Heart right ventricle (tissue), 16 donors: ENCODE data around the gene SETD3. TPM values are rescaled to one million over a fixed set of nuclear protein-coding genes. Genes with fewer than 3 reads are reported as not detected.

ENCODE experiments used
- ATAC-seq, 8 donors: fragments of 200-7000 bp; cut with Tn5 transposase; one replicate each; pipeline ENCODE4 v1.9.1; 2020; ENCODE audit warnings: mild to moderate bottlenecking in 8 of 8, moderate library complexity in 8 of 8, moderate number of reproducible peaks in 1 of 8
- DNase-seq, 2 donors: peaks; one replicate each; pipeline ENCODE4 v3.0.0-alpha.2; 2020
- H3K27ac ChIP-seq, 10 donors: fragments of 200-600 bp; sonication (generic) in 2 of 10; one replicate each; pipeline versions ENCODE4 v1.5.0 to v1.8.0; 2020 to 2022; ENCODE audit warnings: mild to moderate bottlenecking in 3 of 10
- H3K27me3 ChIP-seq, 7 donors: fragments of 200-600 bp; one replicate each; pipeline ENCODE4 v1.8.0; 2021 to 2022; ENCODE audit warnings: mild to moderate bottlenecking in 2 of 7
- H3K36me3 ChIP-seq, 9 donors: fragments of 200-600 bp; sonication (generic) in 1 of 9; one replicate each; pipeline versions ENCODE4 v1.5.0 to v1.8.0; 2020 to 2022; ENCODE audit warnings: mild to moderate bottlenecking in 2 of 9
- H3K4me1 ChIP-seq, 9 donors: fragments of 200-600 bp; sonication (generic) in 1 of 9; one replicate each; pipeline versions ENCODE4 v1.5.0 to v1.8.0; 2020 to 2022; ENCODE audit warnings: mild to moderate bottlenecking in 4 of 9
- H3K4me3 ChIP-seq, 10 donors: fragments of 200-600 bp; sonication (generic) in 2 of 10; one replicate each; pipeline versions ENCODE4 v1.5.0 to v1.8.0; 2020 to 2022; ENCODE audit warnings: mild to moderate bottlenecking in 7 of 10, moderate library complexity in 2 of 10
- H3K9me3 ChIP-seq, 11 donors: fragments of 200-600 bp in 10 of 11; sonication (generic) in 2 of 11; one replicate each; pipeline versions ENCODE4 v1.5.0 to v1.8.0; 2013 to 2022; ENCODE audit warnings: mild to moderate bottlenecking in 2 of 11, control low read depth in 1 of 11, moderate library complexity in 1 of 11
- CTCF ChIP-seq, 9 donors: fragments of 200-600 bp; sonication (generic) in 2 of 9; IDR thresholded peaks; one replicate each; pipeline versions ENCODE4 v1.5.0 to v1.8.0; 2021 to 2022; ENCODE audit warnings: antibody characterized with exemption in 9 of 9, mild to moderate bottlenecking in 5 of 9, moderate library complexity in 1 of 9
- WGBS, 2 donors: extraction: QIAGEN DNeasy Blood & Tissue Kit; methylation state at CpG; one replicate each; pipeline ENCODE4 v1.1.7; 2013; ENCODE audit warnings: inconsistent platforms in 1 of 2; 5-methylcytosine and 5-hydroxymethylcytosine counted together
- intact Hi-C, 10 donors: fragments of 100-400 bp; cut with DNase I; formaldehyde crosslinking; loops; one replicate each; pipeline versions ENCODE4 v1.11.1 to v1.14.2; 2022
- polyA plus RNA-seq, 2 donors: library from polyadenylated mRNA; stranded (reverse); fragments of 200-250 nt; gene quantifications; one replicate each; pipeline ENCODE4 v1.2.3, GENCODE V29; 2013
- total RNA-seq, 10 donors: library from RNA; stranded (reverse); fragmentation: NEBNext Ultra II Directional in 3 of 10; extraction: Animal tissue kit (Norgen Biotek cat#: 25700) in 3 of 10; gene quantifications; one replicate each; pipeline versions ENCODE4 v1.2.1 to v1.2.4, GENCODE V29; 2021 to 2023
- donor health status: Arrhythmogenic right ventricular cardiomyopathy.
- donor health status: ischemic (EF 13 %, LVEDD 7.1; RV severe dilation, severe dysfunction).
- donor health status: healthy with polysubstance abuse.
- donor health status: DM: no; HTN: yes; CAD: no.
- donor health status: DM: no; HTN: no; CAD: no.
- donor health status: ischemic (EF 25% LVEDD 6.9; RV normal size, moderate dysfunction).
- donor health status: ischemic (EF 25% LVEDD 5.7; RV mildly dilated, moderate dysfunction).
- donor health status: healthy.
- donor health status: DM: yes; HTN: yes; CAD: no.
- donor health status: Ischemic cardiomyopathy.
- donor health status: ischemic (EF 35%, LVEDD 5.7; RV mildly dilated, moderate dysfunction).
- donor health status: nonischemic (EF 11% LVEDD 7.7; RV severe dilation, severe dysfunction).
- donor health status: DM: yes; HTN: yes; CAD: no.
- donor health status: PGD.
- donor health status: ischemic (EF 29% LVEDD 5.4; RV normal size, mild dysfunction).
- donor health status: nonischemic (EF 23%, LVEDD 6.1; RV moderate dilation, normal function).

The SETD3 gene
- total and polyA plus RNA-seq, 12 donors = 35.0 to 129 (median 106) TPM

DNA sequence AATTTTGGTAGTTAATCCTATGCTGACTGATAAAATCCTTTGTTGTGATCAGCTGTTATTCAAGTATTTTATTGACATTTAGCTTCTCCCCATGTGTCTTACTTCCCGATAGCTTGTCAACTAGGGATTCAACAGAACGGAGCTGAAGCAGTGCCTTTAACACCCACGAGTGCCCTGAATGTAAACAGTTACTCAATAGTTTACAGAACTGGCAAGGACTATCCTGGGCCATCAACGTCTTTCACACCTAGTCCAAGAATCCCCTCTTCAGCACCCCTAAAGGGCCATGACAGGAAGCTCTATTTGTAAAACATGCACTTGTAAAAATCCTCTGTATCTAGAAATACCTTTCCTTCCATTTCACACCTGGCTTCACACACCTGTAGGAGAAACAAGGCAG, 45.3 kb downstream of the SETD3 start:
- no peak for TF ChIP-seq CTCF (IDR thresholded peaks at IDR 0.05)
- intact Hi-C loops = no loop called here
- Histone ChIP-seq H3K4me3 (no peak overlapping the region), H3K9me3 (no peaks in the 10 kb centered on the region), H3K4me1 (peaks cover 0 to 35% (median 20%) of the 10 kb centered on the region in 9 donors), H3K27me3 (no peaks in the 10 kb centered on the region), H3K27ac (no peak overlapping the region), H3K36me3 (peaks cover 0 to 85% (median 7%) of the 10 kb centered on the region in 9 donors)
- DNase-seq = no peak
- ATAC-seq = no peak
- WGBS, 2 donors = 77 to 80% methylated on average over 4 of the region's 4 CpGs

DNA sequence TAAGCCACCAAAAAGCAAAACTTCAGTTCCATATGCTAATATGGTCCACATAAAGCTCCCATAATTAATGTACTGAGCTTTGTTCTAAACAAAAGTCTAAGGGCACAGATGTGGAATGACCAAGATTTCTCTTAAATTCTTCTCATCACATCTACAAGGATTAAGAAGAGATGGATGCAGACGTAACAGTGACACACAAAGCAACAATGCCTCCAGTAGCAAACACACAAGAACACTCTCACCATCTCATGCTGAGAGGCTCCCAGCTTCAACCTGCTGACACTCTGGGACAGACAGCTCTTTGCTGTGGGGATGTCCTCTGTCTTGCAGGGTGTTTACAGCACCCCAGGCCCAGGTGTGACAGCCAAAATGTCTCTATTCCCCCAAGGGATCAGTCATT, 48.2 kb downstream of the SETD3 start:
- WGBS, 2 donors = 84 to 87% methylated on average over 1 of the region's 1 CpG

GRCh38 chr14:99431986-99432385, 48.7 kb downstream of the SETD3 start:
- H3K36me3 ChIP-seq = peaks cover 0 to 86% (median 18%) of the 10 kb centered on the region in 9 donors

More for the DNA sequence above, 48.2 kb downstream of the SETD3 start:
- Histone ChIP-seq H3K4me3 (no peak overlapping the region), H3K27me3 (no peaks in the 10 kb centered on the region), H3K4me1 (peaks cover 0 to 42% (median 21%) of the 10 kb centered on the region in 9 donors), H3K9me3 (peaks cover 0 to 11% (median 6%) of the 10 kb centered on the region in 11 donors), H3K36me3 (peaks cover 0 to 86% (median 18%) of the 10 kb centered on the region in 9 donors), H3K27ac (no peak overlapping the region)
- DNase-seq (no peak), ATAC-seq (no peak)
- TF ChIP-seq CTCF (IDR thresholded peaks at IDR 0.05) = no peak
- intact Hi-C loops = no loop called here

DNA sequence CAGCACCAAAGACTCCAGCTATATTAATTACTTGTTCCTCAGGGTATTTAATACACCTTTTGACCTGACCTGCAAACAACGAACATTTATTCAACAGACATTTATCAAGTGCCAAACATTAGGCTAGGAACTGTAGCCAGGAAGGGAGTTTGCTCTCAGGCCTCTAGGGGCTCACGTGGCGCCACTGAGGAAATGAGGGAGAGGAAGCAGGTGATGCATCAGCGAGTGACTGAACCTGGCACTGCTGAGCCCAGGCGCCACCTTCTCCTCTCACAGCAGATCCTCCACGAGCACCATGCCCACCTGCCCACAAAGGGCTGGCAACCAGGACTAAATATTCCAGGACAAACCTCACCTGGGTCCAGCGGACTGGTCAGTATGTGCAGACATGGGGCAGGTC, 50.2 kb downstream of the SETD3 start:
- intact Hi-C loops = no loop called here
- 58 to 64% methylated on average over 7 of the region's 7 CpGs for WGBS, 2 donors
- Histone ChIP-seq H3K9me3 (peaks cover 0 to 11% (median 6%) of the 10 kb centered on the region in 11 donors), H3K27ac (no peak overlapping the region), H3K4me3 (no peak overlapping the region), H3K4me1 (peaks cover 0 to 26% (median 17%) of the 10 kb centered on the region in 9 donors), H3K27me3 (no peaks in the 10 kb centered on the region), H3K36me3 (peaks cover 0 to 83% (median 12%) of the 10 kb centered on the region in 9 donors)
- peak in 8 of 9 donors; percentile 12 to 46 (median 33) for TF ChIP-seq CTCF (IDR thresholded peaks at IDR 0.05)
- DNase-seq = peak in 1 of 2 donors; percentile 21
- ATAC-seq = peak in 7 of 8 donors; percentile 23 to 77 (median 56)

More at GRCh38 chr14:99431986-99432385, 48.7 kb downstream of the SETD3 start:
- peaks cover 0 to 11% (median 6%) of the 10 kb centered on the region in 11 donors for H3K9me3 ChIP-seq
- TF ChIP-seq CTCF (IDR thresholded peaks at IDR 0.05) = no peak
- intact Hi-C loops = no loop called here
- H3K27ac ChIP-seq = no peak overlapping the region
- H3K4me3 ChIP-seq = no peak overlapping the region
- peaks cover 0 to 38% (median 21%) of the 10 kb centered on the region in 9 donors for H3K4me1 ChIP-seq
- ATAC-seq (no peak), DNase-seq (no peak)
- WGBS, 2 donors = 38 to 44% methylated on average over 3 of the region's 3 CpGs
- H3K27me3 ChIP-seq = no peaks in the 10 kb centered on the region
